Measurements from ENCODE around the gene SYCP2.

DNA sequence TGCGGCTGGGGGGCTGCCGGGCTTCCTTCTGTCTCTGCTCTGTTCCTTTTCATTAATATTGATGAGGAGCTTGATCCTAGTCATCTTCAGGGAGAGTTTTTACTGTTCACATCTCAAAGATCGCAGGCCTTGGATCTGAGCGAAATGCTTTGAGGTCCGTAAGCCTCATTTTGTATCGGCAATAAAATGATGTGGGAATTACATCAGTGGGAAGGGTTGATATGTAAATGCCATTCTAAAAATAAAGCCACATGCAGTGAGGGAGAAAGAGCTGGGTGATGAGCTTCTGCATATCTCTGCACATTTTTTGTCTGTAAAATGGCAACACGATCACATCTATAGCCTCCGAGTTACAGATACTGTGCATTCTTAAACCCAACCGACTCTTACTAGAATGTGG lies 49.6 kb upstream of the SYCP2 start:
- TF ChIP-seq, protein P1, sequence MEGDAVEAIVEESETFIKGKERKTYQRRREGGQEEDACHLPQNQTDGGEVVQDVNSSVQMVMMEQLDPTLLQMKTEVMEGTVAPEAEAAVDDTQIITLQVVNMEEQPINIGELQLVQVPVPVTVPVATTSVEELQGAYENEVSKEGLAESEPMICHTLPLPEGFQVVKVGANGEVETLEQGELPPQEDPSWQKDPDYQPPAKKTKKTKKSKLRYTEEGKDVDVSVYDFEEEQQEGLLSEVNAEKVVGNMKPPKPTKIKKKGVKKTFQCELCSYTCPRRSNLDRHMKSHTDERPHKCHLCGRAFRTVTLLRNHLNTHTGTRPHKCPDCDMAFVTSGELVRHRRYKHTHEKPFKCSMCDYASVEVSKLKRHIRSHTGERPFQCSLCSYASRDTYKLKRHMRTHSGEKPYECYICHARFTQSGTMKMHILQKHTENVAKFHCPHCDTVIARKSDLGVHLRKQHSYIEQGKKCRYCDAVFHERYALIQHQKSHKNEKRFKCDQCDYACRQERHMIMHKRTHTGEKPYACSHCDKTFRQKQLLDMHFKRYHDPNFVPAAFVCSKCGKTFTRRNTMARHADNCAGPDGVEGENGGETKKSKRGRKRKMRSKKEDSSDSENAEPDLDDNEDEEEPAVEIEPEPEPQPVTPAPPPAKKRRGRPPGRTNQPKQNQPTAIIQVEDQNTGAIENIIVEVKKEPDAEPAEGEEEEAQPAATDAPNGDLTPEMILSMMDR (IDR thresholded peaks at IDR 0.05; ENCODE audit: insufficient read depth, low read length, poor library complexity, severe bottlenecking): no peak
- TF ChIP-seq EZH2phosphoT487 (conservative IDR thresholded peaks at IDR 0.05; ENCODE audit: low read length): no peak

All from SU-DHL-6 (cell line).